Adipocyte (in vitro differentiated cells): Measurements from ENCODE around the gene RPS6KA2.

ENCODE experiments used
- DNase-seq: peaks from one replicate; pipeline ENCODE4 v3.0.0-alpha.2; 2015; ENCODE audit warnings: low read depth
- H3K27me3 ChIP-seq: replicated peaks from 2 replicates; pipeline ENCODE4 v1.7.0; 2013; ENCODE audit warnings: mild to moderate bottlenecking, low read length, moderate library complexity; ENCODE audit not compliant: control insufficient read depth, insufficient read depth
- H3K36me3 ChIP-seq: 2 replicates; pipeline ENCODE4 v1.7.0; 2013; ENCODE audit warnings: low read length, mild to moderate bottlenecking, moderate library complexity; ENCODE audit not compliant: control insufficient read depth, insufficient read depth, severe bottlenecking
- H3K4me1 ChIP-seq: 2 replicates; pipeline ENCODE4 v1.7.0; 2013; ENCODE audit warnings: mild to moderate bottlenecking, low read length, moderate library complexity; ENCODE audit not compliant: control insufficient read depth, insufficient read depth
- H3K4me3 ChIP-seq: 2 replicates; pipeline ENCODE4 v1.7.0; 2013; ENCODE audit warnings: mild to moderate bottlenecking, low read length, moderate library complexity
- H3K9ac ChIP-seq: 2 replicates; pipeline ENCODE4 v1.7.0; 2013; ENCODE audit warnings: mild to moderate bottlenecking, low read length, moderate library complexity
- H3K9me3 ChIP-seq: 2 replicates; pipeline ENCODE4 v1.7.0; 2013; ENCODE audit warnings: mild to moderate bottlenecking, low read length, moderate library complexity; ENCODE audit not compliant: control insufficient read depth

The RPS6KA2 gene

GRCh38 chr6:166437661-166438060, 189.4 kb downstream of the RPS6KA2 start:
- DNase-seq = no peak

GRCh38 chr6:166436195-166437139, 190.6 kb downstream of the RPS6KA2 start:
- no peak overlapping the region for H3K9ac ChIP-seq
- no peaks in the 10 kb centered on the region for H3K4me1 ChIP-seq
- no peaks in the 10 kb centered on the region for H3K27me3 ChIP-seq
- DNase-seq = no peak
- no peaks in the 10 kb centered on the region for H3K9me3 ChIP-seq
- no peak overlapping the region for H3K4me3 ChIP-seq
- H3K36me3 ChIP-seq = peaks cover 26% of the 10 kb centered on the region

More at GRCh38 chr6:166437661-166438060, 189.4 kb downstream of the RPS6KA2 start:
- Histone ChIP-seq H3K4me1 (no peaks in the 10 kb centered on the region), H3K36me3 (peaks cover 17% of the 10 kb centered on the region), H3K4me3 (no peak overlapping the region), H3K9me3 (no peaks in the 10 kb centered on the region), H3K27me3 (no peaks in the 10 kb centered on the region), H3K9ac (no peak overlapping the region)

DNA sequence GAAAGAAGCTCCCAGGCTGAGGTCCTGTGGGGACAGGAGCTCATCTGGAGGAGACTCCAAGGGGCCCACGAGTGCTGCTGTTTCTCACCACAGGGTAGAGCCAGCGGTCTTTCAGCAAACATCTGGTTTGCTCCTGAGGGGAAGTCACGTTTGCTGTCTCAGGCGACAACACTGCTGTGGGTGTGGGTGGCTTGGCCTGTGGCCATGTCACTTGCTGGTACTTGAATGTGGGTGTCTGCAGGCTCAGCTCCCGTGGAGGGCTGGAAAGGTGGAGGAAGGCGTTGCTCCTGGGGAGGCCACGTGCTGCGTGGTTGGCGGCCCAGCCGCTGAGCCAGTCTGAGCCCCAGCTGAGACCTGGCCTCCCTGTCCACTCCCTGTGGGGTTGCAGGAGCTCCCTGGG, 191.5 kb downstream of the RPS6KA2 start:
- no peak for DNase-seq
- Histone ChIP-seq H3K9ac (no peak overlapping the region), H3K4me3 (no peak overlapping the region), H3K36me3 (peaks cover 28% of the 10 kb centered on the region), H3K9me3 (no peaks in the 10 kb centered on the region), H3K27me3 (no peaks in the 10 kb centered on the region), H3K4me1 (no peaks in the 10 kb centered on the region)

- no peak overlapping the region for H3K9ac ChIP-seq
- no peaks in the 10 kb centered on the region for H3K27me3 ChIP-seq
- H3K4me3 ChIP-seq = no peak overlapping the region
- peaks cover 38% of the 10 kb centered on the region for H3K36me3 ChIP-seq
- H3K9me3 ChIP-seq = no peaks in the 10 kb centered on the region
- DNase-seq = no peak
- H3K4me1 ChIP-seq = no peaks in the 10 kb centered on the region
Measured at GRCh38 chr6:166434336-166434735, 192.7 kb downstream of the RPS6KA2 start.

DNA sequence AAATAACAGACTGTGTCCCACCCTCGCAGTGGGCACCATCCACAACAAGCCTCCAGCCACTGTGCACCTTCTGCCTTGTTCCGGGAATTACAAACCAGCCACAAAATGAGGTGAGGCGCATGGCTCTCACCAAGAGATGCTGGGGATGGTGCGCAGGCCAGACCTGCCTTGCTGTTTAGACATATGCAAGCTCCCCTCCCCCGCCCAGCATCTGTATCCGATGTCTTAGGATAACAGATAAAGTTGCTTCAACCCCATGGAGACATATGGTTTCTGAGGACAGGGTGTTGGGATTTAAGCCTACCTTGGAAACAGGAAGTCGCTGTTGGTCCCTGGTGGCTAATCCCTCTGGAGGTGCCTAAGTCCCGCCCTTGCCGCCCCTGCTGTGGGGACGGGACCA, 194.0 kb downstream of the RPS6KA2 start:
- Histone ChIP-seq H3K9me3 (no peaks in the 10 kb centered on the region), H3K4me3 (no peak overlapping the region), H3K4me1 (no peaks in the 10 kb centered on the region), H3K36me3 (peaks cover 35% of the 10 kb centered on the region), H3K9ac (no peak overlapping the region), H3K27me3 (no peaks in the 10 kb centered on the region)
- DNase-seq = no peak

- H3K4me1 ChIP-seq = no peaks in the 10 kb centered on the region
- no peak for DNase-seq
- H3K36me3 ChIP-seq = peaks cover 26% of the 10 kb centered on the region
- no peak overlapping the region for H3K9ac ChIP-seq
- H3K4me3 ChIP-seq = no peak overlapping the region
- no peaks in the 10 kb centered on the region for H3K9me3 ChIP-seq
- no peaks in the 10 kb centered on the region for H3K27me3 ChIP-seq
Measured at GRCh38 chr6:166430269-166430668, 196.8 kb downstream of the RPS6KA2 start.

- Histone ChIP-seq H3K4me3 (no peak overlapping the region), H3K36me3 (peaks cover 30% of the 10 kb centered on the region), H3K27me3 (no peaks in the 10 kb centered on the region), H3K9me3 (no peaks in the 10 kb centered on the region), H3K4me1 (no peaks in the 10 kb centered on the region), H3K9ac (no peak overlapping the region)
- no peak for DNase-seq
Measured at GRCh38 chr6:166424431-166424830, 202.6 kb downstream of the RPS6KA2 start.

- Histone ChIP-seq H3K36me3 (peaks cover 37% of the 10 kb centered on the region), H3K9me3 (no peaks in the 10 kb centered on the region), H3K27me3 (no peaks in the 10 kb centered on the region), H3K9ac (no peak overlapping the region), H3K4me1 (no peaks in the 10 kb centered on the region), H3K4me3 (no peak overlapping the region)
- no peak for DNase-seq
Measured at GRCh38 chr6:166423781-166424180, 203.3 kb downstream of the RPS6KA2 start.

DNA sequence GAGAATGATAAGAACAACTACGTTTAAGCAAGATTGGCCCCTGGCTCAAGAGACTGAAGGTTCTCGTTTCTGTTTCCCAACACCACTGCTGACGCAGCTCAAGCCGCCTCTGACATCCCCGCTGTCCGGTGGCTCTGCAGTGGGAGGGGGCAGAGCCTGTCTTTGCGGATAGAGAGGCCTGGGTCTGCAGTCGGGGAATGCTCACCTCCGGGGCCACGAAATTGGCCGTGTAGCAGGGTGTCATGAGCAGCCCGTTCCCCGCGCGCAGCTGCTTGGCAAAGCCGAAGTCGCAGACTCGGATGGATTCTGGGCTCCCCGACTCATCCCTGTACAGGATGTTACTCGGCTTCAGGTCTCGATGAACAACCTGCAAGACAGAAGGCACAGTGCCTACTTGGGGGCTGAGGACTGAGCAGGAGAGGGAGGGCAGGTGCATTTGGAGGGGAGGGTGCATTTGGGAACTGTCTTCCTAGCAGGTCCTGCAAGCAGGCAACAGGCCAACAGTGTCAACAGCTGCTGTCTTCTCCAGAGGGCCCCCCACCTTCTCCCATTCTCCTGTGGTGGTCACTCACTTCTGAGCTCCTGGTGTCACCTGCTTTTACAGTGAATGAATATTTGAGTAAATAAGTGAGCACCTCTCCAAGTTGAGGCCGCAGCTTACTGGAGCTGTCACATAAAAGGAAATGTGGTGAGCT, 203.9 kb downstream of the RPS6KA2 start:
- Histone ChIP-seq H3K4me1 (no peaks in the 10 kb centered on the region), H3K9ac (no peak overlapping the region), H3K36me3 (peaks cover 43% of the 10 kb centered on the region), H3K4me3 (no peak overlapping the region), H3K9me3 (no peaks in the 10 kb centered on the region), H3K27me3 (no peaks in the 10 kb centered on the region)
- DNase-seq = no peak

DNA sequence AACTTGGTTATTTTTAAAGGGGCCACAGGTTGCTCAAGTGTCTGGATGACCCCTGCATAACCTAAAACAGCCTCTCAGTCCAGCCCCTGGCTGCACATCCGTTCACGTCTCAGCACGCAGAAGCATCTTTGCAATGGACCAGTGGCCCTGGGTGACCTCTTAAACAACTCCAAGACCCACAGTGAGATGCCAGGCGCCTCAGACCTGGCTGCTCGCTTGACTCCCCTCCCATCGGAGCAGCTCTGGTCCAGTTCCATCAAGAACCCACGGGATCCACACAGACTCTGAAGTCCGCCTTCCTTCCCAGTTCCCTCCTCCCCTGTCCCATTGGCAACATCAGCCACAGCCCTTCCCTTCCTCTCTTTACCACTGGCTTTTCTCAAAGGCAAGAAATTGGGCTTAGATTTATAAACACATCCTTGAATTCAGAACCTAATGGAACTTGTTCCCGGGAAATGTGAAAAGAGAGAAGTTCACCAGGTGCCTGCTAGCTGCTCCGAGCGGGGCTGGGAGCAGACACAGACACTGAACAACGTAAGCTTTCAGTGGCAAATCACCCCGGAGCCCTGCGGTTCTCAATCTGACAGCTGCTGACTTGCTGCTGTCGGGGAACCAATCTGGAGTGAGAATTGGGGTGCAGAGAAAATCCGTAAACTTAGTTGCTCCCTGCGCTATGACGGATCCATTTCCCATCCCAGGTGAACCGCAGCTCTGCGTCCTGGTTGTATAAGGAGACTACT, 204.7 kb downstream of the RPS6KA2 start:
- Histone ChIP-seq H3K36me3 (peaks cover 51% of the 10 kb centered on the region), H3K4me1 (no peaks in the 10 kb centered on the region), H3K9ac (no peak overlapping the region), H3K27me3 (no peaks in the 10 kb centered on the region), H3K9me3 (no peaks in the 10 kb centered on the region), H3K4me3 (no peak overlapping the region)
- DNase-seq = no peak

DNA sequence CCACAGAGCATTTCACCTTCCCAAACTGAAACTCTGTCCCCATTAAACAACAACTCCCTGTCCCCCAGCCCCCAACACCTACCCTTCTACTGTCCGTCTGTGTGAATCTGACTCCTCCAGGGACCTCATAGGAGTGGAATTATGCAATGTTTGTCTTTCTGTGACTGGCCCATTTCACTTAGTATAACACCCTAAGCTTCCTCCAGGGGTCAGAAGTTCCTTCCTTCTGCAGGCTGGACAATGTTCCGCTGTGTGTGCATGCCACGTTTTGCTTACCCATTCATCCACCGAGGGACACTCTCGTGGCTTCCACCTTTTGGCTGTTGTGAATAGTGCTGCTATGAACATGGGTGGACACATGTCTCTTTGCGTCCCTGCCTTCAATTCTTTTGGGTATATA, 206.7 kb downstream of the RPS6KA2 start:
- Histone ChIP-seq H3K4me3 (no peak overlapping the region), H3K9ac (no peak overlapping the region), H3K4me1 (no peaks in the 10 kb centered on the region), H3K9me3 (no peaks in the 10 kb centered on the region), H3K36me3 (peaks cover 60% of the 10 kb centered on the region), H3K27me3 (no peaks in the 10 kb centered on the region)
- no peak for DNase-seq
